ENCODE results near the gene ACSF3. TPM values are rescaled to one million over a fixed set of nuclear protein-coding genes. Genes with fewer than 3 reads are reported as not detected.

The ACSF3 gene
- total RNA-seq, 1 experiment from 2014 or later = 55.2 TPM

GRCh38 chr16:89050119-89050867 lies 43.4 kb upstream of the ACSF3 start:
- H3K36me3 Mint-ChIP-seq (ENCODE audit: insufficient read depth, unreplicated experiment) = peaks cover 12% of the 10 kb centered on the region

GRCh38 chr16:89050868-89051311 lies 42.8 kb upstream of the ACSF3 start:
- Mint-ChIP-seq H3K27ac (ENCODE audit: unreplicated experiment) (no peak overlapping the region), H3K36me3 (ENCODE audit: insufficient read depth, unreplicated experiment) (peaks cover 12% of the 10 kb centered on the region), H3K9me3 (ENCODE audit: unreplicated experiment) (no peaks in the 10 kb centered on the region), H3K4me1 (ENCODE audit: low read depth, unreplicated experiment) (peaks cover 6% of the 10 kb centered on the region), H3K27me3 (ENCODE audit: insufficient read depth, unreplicated experiment) (peaks cover 6% of the 10 kb centered on the region), H3K4me3 (ENCODE audit: unreplicated experiment) (no peak overlapping the region)
- no peaks in the 10 kb centered on the region for H3K27me3 ChIP-seq (replicated peaks; ENCODE audit: control insufficient read depth, insufficient read depth, low read length)
- ChIA-PET POLR2A (no interaction called here), CTCF (no interaction called here)
- no peaks in the 10 kb centered on the region for H3K4me1 ChIP-seq
- no peaks in the 10 kb centered on the region for H3K9me3 ChIP-seq
- DNase-seq = no peak
- no peak overlapping the region for H3K4me3 ChIP-seq (ENCODE audit: low read depth, low read length)
- intact Hi-C loops (cut with micrococcal nuclease; ENCODE audit: unreplicated experiment) = no loop called here
- no TSS peak for BruUV-seq (replicated peaks)
- TF ChIP-seq CTCF (IDR thresholded peaks at IDR 0.05; ENCODE audit: insufficient read depth in 1 of 2, low read depth in 1 of 2, low read length in 1 of 2, severe bottlenecking in 1 of 2, unreplicated experiment in 1 of 2) = no peak
- no peaks in the 10 kb centered on the region for H3K36me3 ChIP-seq (ENCODE audit: control insufficient read depth, insufficient read depth, low read length)

More at GRCh38 chr16:89050119-89050867, 43.4 kb upstream of the ACSF3 start:
- peaks cover 6% of the 10 kb centered on the region for H3K4me1 Mint-ChIP-seq (ENCODE audit: low read depth, unreplicated experiment)
- Histone ChIP-seq H3K36me3 (ENCODE audit: control insufficient read depth, insufficient read depth, low read length) (no peaks in the 10 kb centered on the region), H3K4me1 (no peaks in the 10 kb centered on the region), H3K9me3 (no peaks in the 10 kb centered on the region), H3K27me3 (replicated peaks; ENCODE audit: control insufficient read depth, insufficient read depth, low read length) (no peaks in the 10 kb centered on the region), H3K4me3 (ENCODE audit: low read depth, low read length) (no peak overlapping the region)
- no peak overlapping the region for H3K4me3 Mint-ChIP-seq (ENCODE audit: unreplicated experiment)
- no peak for TF ChIP-seq CTCF (IDR thresholded peaks at IDR 0.05; ENCODE audit: insufficient read depth in 1 of 2, low read depth in 1 of 2, low read length in 1 of 2, severe bottlenecking in 1 of 2, unreplicated experiment in 1 of 2)
- no peak for DNase-seq
- intact Hi-C loops (cut with micrococcal nuclease; ENCODE audit: unreplicated experiment) = no loop called here
- H3K27ac Mint-ChIP-seq (ENCODE audit: unreplicated experiment) = no peak overlapping the region
- POLR2A ChIA-PET = no interaction called here
- H3K9me3 Mint-ChIP-seq (ENCODE audit: unreplicated experiment) = no peaks in the 10 kb centered on the region
- no TSS peak for BruUV-seq (replicated peaks)
- CTCF ChIA-PET = no interaction called here
- H3K27me3 Mint-ChIP-seq (ENCODE audit: insufficient read depth, unreplicated experiment) = peaks cover 10% of the 10 kb centered on the region

- H3K27me3 Mint-ChIP-seq (ENCODE audit: insufficient read depth, unreplicated experiment) = peaks cover 4% of the 10 kb centered on the region
- no peaks in the 10 kb centered on the region for H3K4me1 ChIP-seq
- BruUV-seq (replicated peaks) = no TSS peak
- intact Hi-C loops (cut with micrococcal nuclease; ENCODE audit: unreplicated experiment) = loop anchor here (2.0 kb wide), 1 partner anchor 165 kb away; the partner anchor contains the start of gene ZNF778
- TF ChIP-seq CTCF (IDR thresholded peaks at IDR 0.05; ENCODE audit: insufficient read depth in 1 of 2, low read depth in 1 of 2, low read length in 1 of 2, severe bottlenecking in 1 of 2, unreplicated experiment in 1 of 2) = no peak
- H3K27me3 ChIP-seq (replicated peaks; ENCODE audit: control insufficient read depth, insufficient read depth, low read length) = no peaks in the 10 kb centered on the region; the same call in 1 of the 2 replicates
- H3K9me3 Mint-ChIP-seq (ENCODE audit: unreplicated experiment) = no peaks in the 10 kb centered on the region
- POLR2A ChIA-PET = no interaction called here
- peaks cover 12% of the 10 kb centered on the region for H3K36me3 Mint-ChIP-seq (ENCODE audit: insufficient read depth, unreplicated experiment)
- H3K4me3 Mint-ChIP-seq (ENCODE audit: unreplicated experiment) = peak overlapping the region; percentile 11
- peaks cover 6% of the 10 kb centered on the region for H3K4me1 Mint-ChIP-seq (ENCODE audit: low read depth, unreplicated experiment)
- DNase-seq = no peak
- H3K9me3 ChIP-seq = no peaks in the 10 kb centered on the region
- no peak overlapping the region for H3K27ac Mint-ChIP-seq (ENCODE audit: unreplicated experiment)
- H3K4me3 ChIP-seq (ENCODE audit: low read depth, low read length) = peak overlapping the region; percentile 68; the same call in 1 of the 2 replicates
- H3K36me3 ChIP-seq (ENCODE audit: control insufficient read depth, insufficient read depth, low read length) = no peaks in the 10 kb centered on the region
- CTCF ChIA-PET = no interaction called here
Measured at GRCh38 chr16:89051521-89052166, 42.0 kb upstream of the ACSF3 start.
